ENCODE data around the gene FOCAD. TPM values are rescaled to one million over a fixed set of nuclear protein-coding genes. Genes with fewer than 3 reads are reported as not detected.

FOCAD gene
- total and polyA plus RNA-seq, 3 experiments from 2014 or later, result 16.1 to 25.9 (median 24.8) TPM

GRCh38 chr9:20788526-20789451 lies 104.7 kb downstream of the FOCAD start:
- Mint-ChIP-seq H3K27me3 (no peaks in the 10 kb centered on the region), H3K36me3 (peaks cover 23 to 31% (median 23%) of the 10 kb centered on the region in 3 donors), H3K9me3 (no peaks in the 10 kb centered on the region), H3K27ac (no peak overlapping the region), H3K4me3 (no peak overlapping the region), H3K4me1 (no peaks in the 10 kb centered on the region)
- H3K9me3 ChIP-seq (ENCODE audit: low read length), result no peaks in the 10 kb centered on the region
- ChIA-PET POLR2A (no interaction called here), CTCF (no interaction called here)
- no peak for DNase-seq
- H3K36me3 ChIP-seq (ENCODE audit: insufficient read depth, low read length), result no peaks in the 10 kb centered on the region
- no peaks in the 10 kb centered on the region for H3K4me1 ChIP-seq (ENCODE audit: insufficient read depth, low read length)
- no peak overlapping the region for H3K27ac ChIP-seq (ENCODE audit: low read depth, low read length)
- H3K4me3 ChIP-seq (ENCODE audit: low read length), result no peak overlapping the region
- no peaks in the 10 kb centered on the region for H3K27me3 ChIP-seq (ENCODE audit: insufficient read depth, low read length, poor library complexity, severe bottlenecking)

GRCh38 chr9:20790721-20791120 lies 106.7 kb downstream of the FOCAD start:
- H3K9me3 Mint-ChIP-seq, result peaks cover 0 to 2% (median 0%) of the 10 kb centered on the region in 5 donors
- no peaks in the 10 kb centered on the region for H3K9me3 ChIP-seq (ENCODE audit: low read length)
- H3K27me3 ChIP-seq (ENCODE audit: insufficient read depth, low read length, poor library complexity, severe bottlenecking), result no peaks in the 10 kb centered on the region
- no peaks in the 10 kb centered on the region for H3K4me1 Mint-ChIP-seq
- H3K27me3 Mint-ChIP-seq, result no peaks in the 10 kb centered on the region
- no peak overlapping the region for H3K27ac Mint-ChIP-seq
- H3K4me3 Mint-ChIP-seq, result no peak overlapping the region
- peaks cover 25 to 29% (median 29%) of the 10 kb centered on the region in 3 donors for H3K36me3 Mint-ChIP-seq
- H3K27ac ChIP-seq (ENCODE audit: low read depth, low read length), result no peak overlapping the region
- no peak overlapping the region for H3K4me3 ChIP-seq (ENCODE audit: low read length)
- no peaks in the 10 kb centered on the region for H3K36me3 ChIP-seq (ENCODE audit: insufficient read depth, low read length)
- ChIA-PET POLR2A (no interaction called here), CTCF (no interaction called here)
- H3K4me1 ChIP-seq (ENCODE audit: insufficient read depth, low read length), result no peaks in the 10 kb centered on the region
- DNase-seq, result no peak

- Histone ChIP-seq H3K36me3 (ENCODE audit: insufficient read depth, low read length) (no peaks in the 10 kb centered on the region), H3K4me3 (ENCODE audit: low read length) (no peak overlapping the region), H3K9me3 (ENCODE audit: low read length) (no peaks in the 10 kb centered on the region), H3K27me3 (ENCODE audit: insufficient read depth, low read length, poor library complexity, severe bottlenecking) (no peaks in the 10 kb centered on the region), H3K27ac (ENCODE audit: low read depth, low read length) (no peak overlapping the region), H3K4me1 (ENCODE audit: insufficient read depth, low read length) (no peaks in the 10 kb centered on the region)
- no peak overlapping the region for H3K4me3 Mint-ChIP-seq
- H3K9me3 Mint-ChIP-seq, result peaks cover 0 to 2% (median 0%) of the 10 kb centered on the region in 5 donors
- no peaks in the 10 kb centered on the region for H3K27me3 Mint-ChIP-seq
- POLR2A ChIA-PET, result no interaction called here
- H3K4me1 Mint-ChIP-seq, result no peaks in the 10 kb centered on the region
- CTCF ChIA-PET, result no interaction called here
- no peak for DNase-seq
- H3K27ac Mint-ChIP-seq, result no peak overlapping the region
- H3K36me3 Mint-ChIP-seq, result peaks cover 24 to 32% (median 29%) of the 10 kb centered on the region in 3 donors
These were observed 107.6 kb downstream of the FOCAD start for GRCh38 chr9:20791682-20792081.

GRCh38 chr9:20804489-20805250 lies 120.6 kb downstream of the FOCAD start:
- Histone ChIP-seq H3K4me3 (ENCODE audit: low read length) (no peak overlapping the region), H3K27ac (ENCODE audit: low read depth, low read length) (no peak overlapping the region), H3K4me1 (ENCODE audit: insufficient read depth, low read length) (no peaks in the 10 kb centered on the region), H3K36me3 (ENCODE audit: insufficient read depth, low read length) (no peaks in the 10 kb centered on the region), H3K9me3 (ENCODE audit: low read length) (no peaks in the 10 kb centered on the region), H3K27me3 (ENCODE audit: insufficient read depth, low read length, poor library complexity, severe bottlenecking) (no peaks in the 10 kb centered on the region)
- no peaks in the 10 kb centered on the region for H3K4me1 Mint-ChIP-seq
- H3K27me3 Mint-ChIP-seq, result no peaks in the 10 kb centered on the region
- ChIA-PET POLR2A (no interaction called here), CTCF (no interaction called here)
- H3K27ac Mint-ChIP-seq, result no peak overlapping the region
- no peaks in the 10 kb centered on the region for H3K9me3 Mint-ChIP-seq
- H3K36me3 Mint-ChIP-seq, result peaks cover 0 to 7% (median 3%) of the 10 kb centered on the region in 3 donors
- H3K4me3 Mint-ChIP-seq, result no peak overlapping the region
- no peak for DNase-seq

- H3K4me3 Mint-ChIP-seq, result no peak overlapping the region
- H3K9me3 Mint-ChIP-seq, result no peaks in the 10 kb centered on the region
- no peak for DNase-seq
- peaks cover 0 to 3% (median 0%) of the 10 kb centered on the region in 3 donors for H3K36me3 Mint-ChIP-seq
- H3K4me1 ChIP-seq (ENCODE audit: insufficient read depth, low read length), result no peaks in the 10 kb centered on the region
- no peaks in the 10 kb centered on the region for H3K27me3 ChIP-seq (ENCODE audit: insufficient read depth, low read length, poor library complexity, severe bottlenecking)
- CTCF ChIA-PET, result no interaction called here
- POLR2A ChIA-PET, result no interaction called here
- no peaks in the 10 kb centered on the region for H3K27me3 Mint-ChIP-seq
- no peak overlapping the region for H3K4me3 ChIP-seq (ENCODE audit: low read length)
- H3K27ac Mint-ChIP-seq, result peak overlapping the region in 1 of 8 donors; percentile 7
- H3K4me1 Mint-ChIP-seq, result peaks cover 0 to 2% (median 0%) of the 10 kb centered on the region in 3 donors
- no peak overlapping the region for H3K27ac ChIP-seq (ENCODE audit: low read depth, low read length)
- H3K36me3 ChIP-seq (ENCODE audit: insufficient read depth, low read length), result no peaks in the 10 kb centered on the region
- no peaks in the 10 kb centered on the region for H3K9me3 ChIP-seq (ENCODE audit: low read length)
These were observed 121.7 kb downstream of the FOCAD start for GRCh38 chr9:20805766-20806165.

GRCh38 chr9:20808002-20808401 lies 123.9 kb downstream of the FOCAD start:
- H3K27me3 ChIP-seq (ENCODE audit: insufficient read depth, low read length, poor library complexity, severe bottlenecking), result no peaks in the 10 kb centered on the region
- no peaks in the 10 kb centered on the region for H3K36me3 ChIP-seq (ENCODE audit: insufficient read depth, low read length)
- no peak overlapping the region for H3K4me3 Mint-ChIP-seq
- CTCF ChIA-PET, result no interaction called here
- POLR2A ChIA-PET, result no interaction called here
- peak overlapping the region in 1 of 8 donors; percentile 8 for H3K27ac Mint-ChIP-seq
- H3K9me3 ChIP-seq (ENCODE audit: low read length), result no peaks in the 10 kb centered on the region
- no peaks in the 10 kb centered on the region for H3K27me3 Mint-ChIP-seq
- H3K4me1 Mint-ChIP-seq, result peaks cover 0 to 3% (median 0%) of the 10 kb centered on the region in 3 donors
- no peaks in the 10 kb centered on the region for H3K36me3 Mint-ChIP-seq
- no peak for DNase-seq
- no peak overlapping the region for H3K27ac ChIP-seq (ENCODE audit: low read depth, low read length)
- H3K4me1 ChIP-seq (ENCODE audit: insufficient read depth, low read length), result no peaks in the 10 kb centered on the region
- no peak overlapping the region for H3K4me3 ChIP-seq (ENCODE audit: low read length)
- no peaks in the 10 kb centered on the region for H3K9me3 Mint-ChIP-seq

GRCh38 chr9:20811872-20812271 lies 127.8 kb downstream of the FOCAD start:
- ChIA-PET CTCF (no interaction called here), POLR2A (no interaction called here)
- Histone ChIP-seq H3K9me3 (ENCODE audit: low read length) (no peaks in the 10 kb centered on the region), H3K36me3 (ENCODE audit: insufficient read depth, low read length) (no peaks in the 10 kb centered on the region), H3K27ac (ENCODE audit: low read depth, low read length) (no peak overlapping the region), H3K4me1 (ENCODE audit: insufficient read depth, low read length) (no peaks in the 10 kb centered on the region), H3K4me3 (ENCODE audit: low read length) (no peak overlapping the region), H3K27me3 (ENCODE audit: insufficient read depth, low read length, poor library complexity, severe bottlenecking) (no peaks in the 10 kb centered on the region)
- no peaks in the 10 kb centered on the region for H3K27me3 Mint-ChIP-seq
- H3K4me1 Mint-ChIP-seq, result peaks cover 0 to 3% (median 0%) of the 10 kb centered on the region in 3 donors
- H3K27ac Mint-ChIP-seq, result no peak overlapping the region
- peaks cover 0 to 2% (median 0%) of the 10 kb centered on the region in 3 donors for H3K36me3 Mint-ChIP-seq
- DNase-seq, result no peak
- H3K9me3 Mint-ChIP-seq, result no peaks in the 10 kb centered on the region
- H3K4me3 Mint-ChIP-seq, result no peak overlapping the region

Data from CD8-positive, alpha-beta memory T cell (primary cell).